K562 (cell line): ENCODE measurements around the gene ITPKB. TPM values are rescaled to one million over a fixed set of nuclear protein-coding genes. Genes with fewer than 3 reads are reported as not detected.

ENCODE experiments used
- CBX2 ChIP-seq: fragments of 200-600 bp; sonication (generic); IDR thresholded peaks from one replicate; pipeline ENCODE4 v1.6.1; 2012; ENCODE audit warnings: mild to moderate bottlenecking, low read length, inconsistent platforms; ENCODE audit not compliant: insufficient read depth, poor library complexity, severe bottlenecking
- CUX1 ChIP-seq: fragments of 200-800 bp; sonication (Bioruptor generic); IDR thresholded peaks from 2 replicates; pipeline ENCODE4 v1.6.1; 2016; ENCODE audit warnings: missing genetic modification characterization, missing compliant biosample characterization
- EGR1 ChIP-seq: fragments of 450-650 bp; conservative IDR thresholded peaks from 2 replicates; pipeline ENCODE4 v1.6.1; 2017; ENCODE audit warnings: mild to moderate bottlenecking
- KLF10 ChIP-seq: fragments of 250-450 bp; sonication (Bioruptor Pico); IDR thresholded peaks from 2 replicates; pipeline ENCODE4 v1.6.1; 2021; ENCODE audit warnings: matching md5 sums
- PHB ChIP-seq: fragments of 250-450 bp; sonication (Bioruptor Pico); IDR thresholded peaks from 2 replicates; pipeline ENCODE4 v1.5.0; 2021
- WHSC1 ChIP-seq: IDR thresholded peaks from one replicate; pipeline ENCODE4 v1.6.1; 2012; ENCODE audit warnings: low read length, control low read depth, inconsistent platforms
- ZEB2 ChIP-seq: fragments of 450-650 bp; IDR thresholded peaks from 2 replicates; pipeline ENCODE4 v1.6.1; 2016
- polyA plus RNA-seq, 8 experiments: library from polyadenylated mRNA; depleted of rRNA in 4 of 8; stranded (reverse) in 5 of 8; unstranded in 3 of 8; fragments of >200 nt; fragmentation: Nextera tagmentation in 2 of 8; fragmentation: Illumina TruSeq in 1 of 8; extraction: Ambion mirVana in 2 of 8; extraction: Trizol in 1 of 8; gene quantifications; 2 replicates each; pipeline versions ENCODE4 v1.2.1 to v1.2.3, GENCODE V29; 2011 to 2014; ENCODE audit warnings: inconsistent platforms in 1 of 8, missing spikeins in 1 of 8
- total RNA-seq, 7 experiments: library from RNA; depleted of rRNA in 6 of 7; stranded (reverse); fragments of >200 nt in 6 of 7; fragmentation: Illumina TruSeq in 2 of 7; extraction: Trizol in 2 of 7; gene quantifications; 2 replicates each; pipeline versions ENCODE4 v1.2.1 to v1.2.3, GENCODE V29; 2011 to 2021; ENCODE audit warnings: low replicate concordance in 1 of 7
- TF ChIP-seq, protein P1 (sequence below): IDR thresholded peaks from 2 replicates; pipeline ENCODE4 v1.6.1; 2016; ENCODE audit warnings: missing genetic modification characterization, missing compliant biosample characterization
- TF ChIP-seq, protein P2 (sequence below): fragments of 150-350 bp; conservative IDR thresholded peaks from 2 replicates; pipeline ENCODE4 v1.6.1; 2014; ENCODE audit warnings: low read length

ITPKB gene
- total and polyA plus RNA-seq, 9 of the 15 experiments (the other 6 are each of a cell fraction or from before 2014, with no cell fraction given) = 0.01 to 0.22 TPM; not detected in 7

DNA sequence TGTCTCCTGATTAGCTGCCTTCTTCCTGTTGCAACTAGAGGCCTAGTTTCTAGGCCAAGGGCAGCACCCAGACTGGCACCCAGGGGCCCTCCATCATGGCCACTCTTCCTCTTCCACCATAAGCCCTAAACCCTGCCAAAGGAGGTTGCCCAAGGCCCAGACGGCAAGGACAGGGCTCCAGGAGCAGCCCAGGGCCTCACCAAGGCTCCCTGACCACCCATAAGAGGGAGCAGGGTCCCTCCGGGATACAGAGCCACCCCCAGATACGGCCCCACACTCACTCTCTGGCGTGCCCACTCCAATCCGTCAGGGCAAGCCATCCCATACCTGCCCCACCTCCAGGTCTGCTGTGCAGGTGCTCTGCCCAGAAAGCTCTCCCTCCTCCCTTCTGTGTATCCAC is 79.9 kb downstream of the ITPKB start (continued):
- TF ChIP-seq KLF10 (CRISPR knock-in tag) = no peak
- TF ChIP-seq WHSC1 = no peak
- TF ChIP-seq, protein P1, sequence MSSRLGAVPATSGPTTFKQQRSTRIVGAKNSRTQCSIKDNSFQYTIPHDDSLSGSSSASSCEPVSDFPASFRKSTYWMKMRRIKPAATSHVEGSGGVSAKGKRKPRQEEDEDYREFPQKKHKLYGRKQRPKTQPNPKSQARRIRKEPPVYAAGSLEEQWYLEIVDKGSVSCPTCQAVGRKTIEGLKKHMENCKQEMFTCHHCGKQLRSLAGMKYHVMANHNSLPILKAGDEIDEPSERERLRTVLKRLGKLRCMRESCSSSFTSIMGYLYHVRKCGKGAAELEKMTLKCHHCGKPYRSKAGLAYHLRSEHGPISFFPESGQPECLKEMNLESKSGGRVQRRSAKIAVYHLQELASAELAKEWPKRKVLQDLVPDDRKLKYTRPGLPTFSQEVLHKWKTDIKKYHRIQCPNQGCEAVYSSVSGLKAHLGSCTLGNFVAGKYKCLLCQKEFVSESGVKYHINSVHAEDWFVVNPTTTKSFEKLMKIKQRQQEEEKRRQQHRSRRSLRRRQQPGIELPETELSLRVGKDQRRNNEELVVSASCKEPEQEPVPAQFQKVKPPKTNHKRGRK (tag) = no peak
- no peak for TF ChIP-seq ZEB2
- no peak for TF ChIP-seq PHB (CRISPR knock-in tag)
- TF ChIP-seq, protein P2, sequence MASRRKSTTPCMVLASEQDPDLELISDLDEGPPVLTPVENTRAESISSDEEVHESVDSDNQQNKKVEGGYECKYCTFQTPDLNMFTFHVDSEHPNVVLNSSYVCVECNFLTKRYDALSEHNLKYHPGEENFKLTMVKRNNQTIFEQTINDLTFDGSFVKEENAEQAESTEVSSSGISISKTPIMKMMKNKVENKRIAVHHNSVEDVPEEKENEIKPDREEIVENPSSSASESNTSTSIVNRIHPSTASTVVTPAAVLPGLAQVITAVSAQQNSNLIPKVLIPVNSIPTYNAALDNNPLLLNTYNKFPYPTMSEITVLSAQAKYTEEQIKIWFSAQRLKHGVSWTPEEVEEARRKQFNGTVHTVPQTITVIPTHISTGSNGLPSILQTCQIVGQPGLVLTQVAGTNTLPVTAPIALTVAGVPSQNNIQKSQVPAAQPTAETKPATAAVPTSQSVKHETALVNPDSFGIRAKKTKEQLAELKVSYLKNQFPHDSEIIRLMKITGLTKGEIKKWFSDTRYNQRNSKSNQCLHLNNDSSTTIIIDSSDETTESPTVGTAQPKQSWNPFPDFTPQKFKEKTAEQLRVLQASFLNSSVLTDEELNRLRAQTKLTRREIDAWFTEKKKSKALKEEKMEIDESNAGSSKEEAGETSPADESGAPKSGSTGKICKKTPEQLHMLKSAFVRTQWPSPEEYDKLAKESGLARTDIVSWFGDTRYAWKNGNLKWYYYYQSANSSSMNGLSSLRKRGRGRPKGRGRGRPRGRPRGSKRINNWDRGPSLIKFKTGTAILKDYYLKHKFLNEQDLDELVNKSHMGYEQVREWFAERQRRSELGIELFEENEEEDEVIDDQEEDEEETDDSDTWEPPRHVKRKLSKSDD = no peak
- TF ChIP-seq CUX1 = no peak
- TF ChIP-seq CBX2 = no peak
- no peak for TF ChIP-seq EGR1
